GM18508 (cell line): ENCODE data around the gene AKAP8L.
A peak's percentile ranks its signal among the peaks of the same experiment; 100 is the strongest.

Source experiments
- ATAC-seq: cut with Tn5 transposase; IDR thresholded peaks from one replicate; pipeline ENCODE4 v1.9.1; 2021; ENCODE audit warnings: moderate number of reproducible peaks; ENCODE audit not compliant: insufficient read depth, unreplicated experiment

Gene AKAP8L

DNA sequence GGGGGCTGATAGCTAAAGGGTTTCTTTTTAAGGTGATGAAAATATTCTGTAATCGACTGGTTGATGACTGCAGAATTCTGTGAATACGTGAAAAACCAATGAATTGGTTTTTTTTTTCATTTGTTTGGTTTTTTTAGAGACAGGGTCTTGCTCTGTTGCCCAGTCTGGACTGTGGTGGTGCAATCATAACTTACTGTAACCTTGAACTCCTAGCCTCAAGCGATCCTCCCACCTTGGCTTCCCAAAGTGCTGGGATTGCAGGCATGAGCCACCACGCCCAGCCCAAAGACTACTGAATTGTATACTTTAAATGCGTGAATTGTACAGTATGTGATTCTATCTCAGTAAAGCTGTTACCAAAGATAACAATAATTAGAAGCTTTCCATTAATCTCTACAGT, 24.4 kb downstream of the AKAP8L start:
- no peak for ATAC-seq

GRCh38 chr19:15393963-15394362, 24.8 kb downstream of the AKAP8L start:
- no peak for ATAC-seq

DNA sequence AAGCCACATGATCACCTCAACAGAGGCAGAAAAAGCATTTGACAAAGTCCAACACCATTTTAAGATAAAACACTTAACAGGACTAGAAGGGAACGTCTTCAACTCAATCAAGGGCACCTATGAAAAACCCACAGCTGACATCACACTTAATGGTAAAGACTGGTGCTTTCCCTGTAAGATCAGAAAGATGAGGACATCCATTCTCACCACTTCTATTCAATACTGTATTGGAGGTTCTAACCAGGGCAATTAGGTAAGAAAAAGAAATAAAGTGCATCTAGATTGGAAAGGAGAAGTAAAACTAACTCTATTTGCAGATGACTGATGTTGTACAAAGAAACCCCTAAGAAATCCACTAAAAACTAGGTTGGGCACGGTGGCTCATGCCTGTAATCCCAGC, 28.0 kb downstream of the AKAP8L start:
- ATAC-seq: no peak

GRCh38 chr19:15381864-15382263, 36.9 kb downstream of the AKAP8L start:
- no peak for ATAC-seq

GRCh38 chr19:15381429-15381828, 37.4 kb downstream of the AKAP8L start:
- ATAC-seq: no peak

DNA sequence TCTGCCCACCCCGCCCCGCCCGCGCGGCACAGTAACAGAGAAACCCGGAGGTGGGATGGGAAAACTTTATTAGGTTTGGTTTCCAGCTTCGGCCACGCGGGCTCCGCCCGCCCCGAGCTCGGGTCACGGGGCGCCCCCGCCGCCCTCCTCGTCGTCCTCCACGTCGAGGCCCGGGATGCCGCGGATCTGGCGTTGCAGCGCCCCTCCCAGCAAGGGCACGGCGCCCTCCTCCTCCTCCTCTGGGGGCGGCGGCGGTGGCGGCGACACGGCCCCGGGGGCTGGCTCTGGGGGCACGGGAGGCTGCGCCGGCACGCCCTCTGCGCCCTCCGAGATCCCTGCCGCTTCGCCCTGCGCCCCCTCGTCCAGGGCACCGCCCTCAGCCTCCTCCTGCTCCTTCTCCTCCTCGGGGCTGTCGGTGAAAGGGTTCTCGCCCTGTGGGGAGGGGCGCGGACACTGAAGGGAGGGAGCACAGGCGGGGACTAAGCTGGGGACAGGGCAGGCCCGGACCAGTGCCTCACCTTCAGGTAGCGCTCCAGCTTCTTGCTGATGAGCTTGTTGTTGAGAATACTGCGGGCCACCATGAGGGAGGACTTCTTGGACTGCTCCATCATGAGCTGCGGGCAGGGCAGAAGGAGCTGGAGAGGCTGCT, 38.7 kb downstream of the AKAP8L start:
- peak; percentile 13 for ATAC-seq

- peak; percentile 53 for ATAC-seq
Observed at GRCh38 chr19:15379083-15379998, 39.4 kb downstream of the AKAP8L start, which contains the start of gene AKAP8. TSS of gene AKAP8 (minus strand) at chr19:15379787. CDS start at chr19:15379731, 56 bp downstream.

- ATAC-seq: no peak
Observed at GRCh38 chr19:15378534-15379082, 40.2 kb downstream of the AKAP8L start.

DNA sequence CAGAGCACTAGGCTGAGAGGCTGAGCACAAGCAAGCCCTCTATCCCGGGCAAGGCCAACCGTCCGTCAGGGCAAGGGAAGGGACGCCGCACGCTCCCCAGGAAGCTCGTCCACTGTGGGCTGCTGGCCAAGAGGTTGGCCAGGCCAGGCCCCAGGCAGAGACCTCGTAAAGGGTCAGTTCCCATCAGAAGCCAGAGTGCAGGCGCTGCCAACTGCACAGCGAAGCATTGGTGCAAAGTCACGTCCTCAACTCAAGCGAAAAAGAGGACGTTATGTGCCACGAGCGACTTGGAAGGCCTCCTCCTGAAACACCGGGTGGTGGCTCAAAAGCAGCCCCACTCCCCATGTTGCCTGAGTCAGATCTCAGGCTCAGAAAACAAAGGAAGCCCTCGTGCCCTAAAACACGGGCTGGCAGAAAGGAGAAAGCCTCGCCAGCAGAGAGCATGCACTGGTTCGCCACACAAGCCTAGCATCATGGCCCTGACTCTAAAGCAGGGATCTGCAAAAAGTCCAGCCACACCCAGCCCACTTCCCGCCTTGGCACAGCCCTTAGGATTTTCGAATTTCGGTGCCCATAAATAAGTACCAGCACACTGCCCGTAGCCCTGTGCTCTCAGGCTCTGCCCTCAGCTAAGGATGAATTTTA, 43.9 kb downstream of the AKAP8L start:
- ATAC-seq: no peak

DNA sequence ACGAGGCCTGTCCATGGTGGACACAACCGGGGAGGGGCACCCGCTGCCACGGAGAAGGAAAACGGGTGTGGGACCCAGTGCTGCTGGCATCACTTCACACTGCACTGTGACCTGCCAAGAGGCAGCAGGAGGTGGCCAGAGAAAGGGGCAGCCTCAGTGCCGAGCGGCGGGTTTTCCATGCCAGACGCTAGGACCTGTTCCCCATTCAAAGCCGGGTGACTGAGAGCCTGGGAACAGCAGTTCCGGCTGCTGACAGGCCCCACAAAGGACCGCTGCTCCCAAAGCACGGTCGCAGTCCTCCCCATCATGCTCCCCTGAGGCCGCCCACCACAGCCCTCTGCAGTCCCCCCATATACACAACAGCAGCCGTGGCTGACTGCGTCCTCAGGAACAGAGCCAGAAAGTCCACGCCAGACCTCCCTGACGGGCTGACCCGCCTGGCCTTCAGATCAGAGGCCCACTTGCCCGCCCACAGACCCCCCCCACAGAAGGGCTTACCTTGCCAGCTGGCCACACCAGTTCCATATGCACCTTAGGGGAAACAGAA, 44.6 kb downstream of the AKAP8L start:
- no peak for ATAC-seq

- no peak for ATAC-seq
Observed at GRCh38 chr19:15373644-15374043, 45.1 kb downstream of the AKAP8L start.

- ATAC-seq: no peak
Observed at GRCh38 chr19:15372891-15373301, 45.9 kb downstream of the AKAP8L start.

DNA sequence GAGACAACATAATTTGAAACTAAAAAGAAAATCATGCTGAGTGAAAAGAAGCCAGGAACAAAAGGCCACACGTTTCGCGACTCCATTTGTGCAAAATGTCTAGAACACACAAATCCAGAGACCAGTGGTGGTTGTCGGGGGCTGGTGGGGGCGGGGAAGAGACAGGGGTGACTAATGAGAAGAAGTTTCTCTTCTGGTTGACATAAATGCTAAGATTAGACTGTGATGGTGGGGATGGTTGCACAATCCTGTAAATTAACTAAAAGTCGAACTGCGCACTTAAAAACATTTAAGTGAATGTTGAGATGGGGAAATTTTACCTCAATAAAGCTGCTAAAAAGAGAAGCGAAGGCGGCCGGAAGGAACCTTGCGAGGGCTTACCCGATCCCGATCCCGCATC, 46.3 kb downstream of the AKAP8L start:
- no peak for ATAC-seq

DNA sequence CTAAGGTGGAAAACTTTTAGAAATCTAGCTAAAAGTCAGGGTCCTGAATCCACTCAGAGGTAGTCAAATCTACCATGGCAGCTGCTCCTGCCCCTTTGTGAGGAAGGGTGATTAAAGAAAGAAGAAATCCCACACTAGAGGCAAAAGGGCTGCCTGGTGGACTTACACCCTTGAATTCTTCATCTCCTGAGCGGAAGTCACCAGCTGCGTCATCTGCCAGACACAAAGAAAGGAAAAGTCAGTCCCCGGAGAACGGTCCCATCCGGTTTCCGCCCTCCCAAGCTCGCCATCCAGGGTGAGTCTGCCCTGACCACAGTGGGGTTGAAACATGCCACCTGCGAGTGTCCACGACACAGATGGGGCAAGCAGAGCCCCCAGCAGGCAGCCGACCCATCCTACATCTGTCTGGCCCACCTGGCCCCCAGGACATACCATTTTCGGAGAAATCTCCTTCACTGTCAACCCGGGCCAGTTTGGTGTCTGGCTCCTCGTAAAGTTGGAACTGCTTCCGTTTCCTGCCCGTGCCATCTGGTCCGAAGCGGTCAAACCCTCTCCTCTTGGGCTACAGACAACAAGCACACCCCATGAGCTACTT, 46.9 kb downstream of the AKAP8L start:
- no peak for ATAC-seq

DNA sequence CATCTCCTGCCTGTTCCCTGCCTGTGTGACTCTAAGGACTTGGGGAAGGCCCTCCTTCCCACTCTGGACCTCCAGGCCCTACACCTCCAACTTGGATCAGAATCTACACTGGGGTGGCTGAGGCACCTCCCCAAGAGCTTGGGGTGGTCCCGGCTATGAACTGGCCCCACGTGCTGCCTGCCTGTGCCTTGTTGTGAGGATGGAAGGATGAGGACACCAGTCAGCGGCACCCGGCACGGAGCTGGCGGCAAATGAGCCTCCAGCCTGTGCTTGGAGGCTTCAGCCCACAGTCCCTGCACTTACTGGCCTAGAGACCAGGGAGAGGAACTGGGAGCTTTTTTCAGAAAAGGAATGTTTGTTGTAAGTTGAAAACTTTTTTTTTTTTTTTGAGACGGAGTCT, 47.7 kb downstream of the AKAP8L start:
- no peak for ATAC-seq

GRCh38 chr19:15369594-15369891, 49.2 kb downstream of the AKAP8L start:
- ATAC-seq: no peak

- ATAC-seq: no peak
Observed at GRCh38 chr19:15368798-15369593, 49.8 kb downstream of the AKAP8L start.

- no peak for ATAC-seq
Observed at GRCh38 chr19:15368051-15368632, 50.6 kb downstream of the AKAP8L start.

DNA sequence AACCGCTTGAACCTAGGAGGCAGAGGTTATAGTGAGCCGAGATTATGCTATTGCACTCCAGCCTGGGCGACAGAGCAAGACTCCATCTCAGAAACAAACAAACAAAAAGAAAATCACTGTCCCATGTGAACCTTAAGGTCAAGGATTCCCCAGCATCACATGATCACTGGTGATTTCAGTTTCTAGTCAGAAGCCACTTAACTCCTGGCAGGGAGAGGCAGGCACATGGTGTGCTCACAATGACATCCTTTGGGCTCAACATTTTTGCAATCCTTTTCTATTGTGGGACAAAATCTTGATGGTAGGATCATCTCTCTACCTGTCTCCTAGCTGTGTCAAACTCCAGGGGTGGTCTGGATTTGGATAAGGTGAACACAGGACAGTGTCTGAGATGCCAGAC, 51.3 kb downstream of the AKAP8L start:
- no peak for ATAC-seq
